SJSA1 (cell line): ENCODE results near the gene ERLIN1. TPM values are rescaled to one million over a fixed set of nuclear protein-coding genes. Genes with fewer than 3 reads are reported as not detected.

ENCODE experiments used
- DNase-seq, 2 experiments: peaks; one replicate each; pipeline ENCODE4 v3.0.0-alpha.2; 2015 to 2020; ENCODE audit warnings: low spot score in 2 of 2, low read depth in 1 of 2
- H3K27ac ChIP-seq: fragments of 250-450 bp; sonication (Bioruptor Pico); 2 replicates; pipeline ENCODE4 v1.5.1; 2020; ENCODE audit warnings: mild to moderate bottlenecking, moderate library complexity
- H3K27me3 ChIP-seq: fragments of 250-450 bp; sonication (Bioruptor Pico); replicated peaks from 2 replicates; pipeline ENCODE4 v1.5.1; 2020; ENCODE audit warnings: mild to moderate bottlenecking, moderate library complexity
- H3K36me3 ChIP-seq: fragments of 250-450 bp; sonication (Bioruptor Pico); 2 replicates; pipeline ENCODE4 v1.5.1; 2020; ENCODE audit warnings: mild to moderate bottlenecking
- H3K4me1 ChIP-seq: fragments of 250-450 bp; sonication (Bioruptor Pico); replicated peaks from 2 replicates; pipeline ENCODE4 v1.6.1; 2021; ENCODE audit warnings: mild to moderate bottlenecking
- H3K4me3 ChIP-seq: fragments of 250-450 bp; sonication (Bioruptor Pico); 2 replicates; pipeline ENCODE4 v1.5.1; 2020; ENCODE audit warnings: mild to moderate bottlenecking
- H3K9me3 ChIP-seq: fragments of 250-450 bp; sonication (Bioruptor Pico); replicated peaks from 2 replicates; pipeline ENCODE4 v1.5.1; 2020; ENCODE audit warnings: mild to moderate bottlenecking
- total RNA-seq: library from RNA; depleted of rRNA; stranded (reverse); fragments of >200 nt; shearing (Covaris generic); gene quantifications from 2 replicates; pipeline ENCODE4 v1.2.3, GENCODE V29; 2014; rRNA removed

The ERLIN1 gene
- total RNA-seq, 1 experiment from 2014 or later: 48.2 TPM

DNA sequence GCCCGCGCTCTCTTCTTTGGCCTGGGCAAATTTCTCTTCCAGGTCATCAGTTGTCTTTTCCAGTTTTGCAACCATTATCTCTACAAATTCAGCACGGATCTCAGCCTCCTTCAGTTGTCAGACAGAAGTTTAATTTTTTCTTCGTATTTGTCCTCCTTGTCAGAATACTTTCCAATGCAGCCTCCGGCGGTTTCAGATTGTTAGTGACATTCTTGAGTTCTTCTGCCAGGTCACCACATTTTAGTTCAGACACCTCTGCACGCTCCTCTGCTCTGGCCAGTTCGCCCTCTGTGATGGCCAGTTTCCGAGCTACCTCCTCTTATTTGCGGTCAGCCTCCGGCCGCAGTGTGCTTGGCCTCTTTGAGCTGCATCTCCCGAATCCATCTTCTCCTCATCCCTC lies 71.4 kb downstream of the ERLIN1 start:
- Histone ChIP-seq H3K4me1 (no peaks in the 10 kb centered on the region), H3K27me3 (no peaks in the 10 kb centered on the region), H3K4me3 (no peak overlapping the region), H3K27ac (no peak overlapping the region), H3K9me3 (no peaks in the 10 kb centered on the region), H3K36me3 (no peaks in the 10 kb centered on the region)
- no peak for DNase-seq

GRCh38 chr10:100109670-100110069 lies 76.2 kb downstream of the ERLIN1 start:
- Histone ChIP-seq H3K9me3 (no peaks in the 10 kb centered on the region), H3K36me3 (no peaks in the 10 kb centered on the region), H3K27ac (no peak overlapping the region), H3K4me1 (no peaks in the 10 kb centered on the region), H3K4me3 (no peak overlapping the region), H3K27me3 (peaks cover 3% of the 10 kb centered on the region; the same call in 1 of the 2 replicates)
- DNase-seq: no peak

DNA sequence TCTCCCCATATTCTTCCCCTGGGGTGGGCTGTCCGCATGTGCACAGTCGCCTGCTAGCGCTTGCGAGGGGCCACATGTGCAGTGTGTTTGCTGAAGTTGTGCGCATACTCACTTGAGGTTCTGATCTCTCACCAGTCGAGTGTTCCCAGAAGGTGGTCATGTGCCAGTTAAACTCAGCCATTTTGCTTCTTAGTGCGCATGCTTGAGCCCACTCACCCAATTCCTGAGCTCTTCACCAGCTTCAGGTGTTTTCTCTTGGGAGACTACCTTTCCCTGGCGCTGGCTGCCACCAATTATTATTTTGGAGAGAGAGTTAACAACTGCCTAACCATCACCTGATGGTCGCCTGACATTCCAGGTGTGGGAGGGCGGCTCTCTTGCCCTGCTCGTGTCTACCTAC lies 79.0 kb downstream of the ERLIN1 start:
- no peaks in the 10 kb centered on the region for H3K4me1 ChIP-seq
- H3K27me3 ChIP-seq: peaks cover 5% of the 10 kb centered on the region; the same call in 1 of the 2 replicates
- no peaks in the 10 kb centered on the region for H3K9me3 ChIP-seq
- no peak for DNase-seq
- H3K27ac ChIP-seq: no peak overlapping the region
- no peak overlapping the region for H3K4me3 ChIP-seq
- H3K36me3 ChIP-seq: no peaks in the 10 kb centered on the region

DNA sequence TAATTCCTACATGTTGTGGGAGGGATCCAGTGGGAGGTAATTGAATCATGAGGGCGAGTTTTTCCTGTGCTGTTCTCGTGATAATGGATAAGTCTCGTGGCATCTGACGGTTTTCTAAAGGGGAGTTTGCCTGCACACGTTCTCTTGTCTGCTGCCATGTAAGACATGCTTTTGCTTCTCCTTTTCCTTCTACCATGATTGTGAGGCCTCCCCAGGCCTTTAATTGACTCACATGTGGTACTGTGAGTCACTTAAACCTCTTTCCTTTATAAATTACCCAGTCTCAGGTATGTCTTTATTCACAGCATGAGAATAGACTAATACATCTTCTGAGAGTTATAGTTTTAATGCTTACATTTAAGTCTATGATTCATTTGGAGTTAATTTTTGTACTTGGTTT lies 81.5 kb downstream of the ERLIN1 start:
- Histone ChIP-seq H3K9me3 (no peaks in the 10 kb centered on the region), H3K4me3 (no peak overlapping the region), H3K27me3 (peaks cover 5% of the 10 kb centered on the region; the same call in 1 of the 2 replicates), H3K27ac (no peak overlapping the region), H3K36me3 (no peaks in the 10 kb centered on the region), H3K4me1 (no peaks in the 10 kb centered on the region)
- DNase-seq: no peak

DNA sequence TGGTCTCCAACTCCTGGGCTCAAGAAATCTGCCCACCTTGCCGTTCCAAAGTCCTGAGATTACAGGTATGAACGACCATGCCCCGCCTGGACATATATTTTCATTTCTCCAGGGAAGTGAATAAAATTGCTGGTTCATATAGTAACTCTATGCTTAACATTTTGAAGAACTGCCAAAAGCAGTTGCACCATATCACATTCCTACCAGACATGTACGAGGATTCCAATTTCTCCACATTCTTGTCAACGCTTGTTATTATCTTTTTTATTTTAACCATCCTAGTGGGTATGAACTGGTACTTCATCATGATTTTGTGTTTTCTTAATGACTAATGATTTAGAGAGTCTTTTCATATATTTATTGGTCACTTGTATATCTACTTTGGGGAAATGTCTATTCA lies 82.2 kb downstream of the ERLIN1 start:
- Histone ChIP-seq H3K27me3 (0 out of 2 replicates have a peak, but pooled peaks cover 5% of the 10 kb centered on the region), H3K36me3 (no peaks in the 10 kb centered on the region), H3K9me3 (no peaks in the 10 kb centered on the region; the same call in 1 of the 2 replicates), H3K4me3 (no peak overlapping the region), H3K4me1 (no peaks in the 10 kb centered on the region), H3K27ac (no peak overlapping the region)
- DNase-seq: no peak

GRCh38 chr10:100101192-100102076 lies 84.4 kb downstream of the ERLIN1 start:
- H3K4me3 ChIP-seq: no peak overlapping the region
- no peak overlapping the region for H3K27ac ChIP-seq
- no peaks in the 10 kb centered on the region for H3K4me1 ChIP-seq
- H3K27me3 ChIP-seq: 0 out of 2 replicates have a peak, but pooled peaks cover 5% of the 10 kb centered on the region
- no peak for DNase-seq
- H3K9me3 ChIP-seq: no peaks in the 10 kb centered on the region; the same call in 1 of the 2 replicates
- no peaks in the 10 kb centered on the region for H3K36me3 ChIP-seq

GRCh38 chr10:100100651-100101184 lies 85.1 kb downstream of the ERLIN1 start:
- H3K4me3 ChIP-seq: no peak overlapping the region
- no peaks in the 10 kb centered on the region for H3K36me3 ChIP-seq
- H3K27ac ChIP-seq: no peak overlapping the region
- no peak for DNase-seq
- H3K4me1 ChIP-seq: no peaks in the 10 kb centered on the region
- no peaks in the 10 kb centered on the region; the same call in 1 of the 2 replicates for H3K9me3 ChIP-seq
- 0 out of 2 replicates have a peak, but pooled peaks cover 3% of the 10 kb centered on the region for H3K27me3 ChIP-seq

Other genes with a start within 250 kb of the ERLIN1 start
- gene DNMBP, start 176.1 kb downstream of the ERLIN1 start, total RNA-seq: 7.7 and 11.0 TPM in 2 replicates
- not detected in 2 replicates for gene CPN1, start 104.2 kb downstream of the ERLIN1 start, total RNA-seq
- gene CHUK, start 43.6 kb upstream of the ERLIN1 start, total RNA-seq: 54.4 and 57.4 TPM in 2 replicates
- gene CWF19L1, start 81.6 kb upstream of the ERLIN1 start, total RNA-seq: 42.6 and 63.5 TPM in 2 replicates
- gene BLOC1S2, start 100.7 kb upstream of the ERLIN1 start, total RNA-seq: 34.6 and 47.7 TPM in 2 replicates
- gene PKD2L1, start 144.2 kb upstream of the ERLIN1 start, total RNA-seq: not detected in 2 replicates
- gene SCD, start 161.2 kb upstream of the ERLIN1 start, total RNA-seq: 37.0 and 41.8 TPM in 2 replicates